Jurkat, Clone E6-1 (cell line): ENCODE results near the gene FAM217B.
A peak's percentile ranks its signal among the peaks of the same experiment; 100 is the strongest.
"Not testable (repeated sequence)": the region's sequence is repeated elsewhere in the genome, so short reads cannot be mapped to it uniquely, and the experiment has no call there.

Experiments used
- DNase-seq: peaks from one replicate; pipeline ENCODE4 v3.0.0-alpha.2; 2011; ENCODE audit warnings: low read depth, low spot score
- H3K4me3 ChIP-seq: 2 replicates; pipeline ENCODE4 v1.5.1; 2011; ENCODE audit warnings: mild to moderate bottlenecking, low read length, control low read depth, moderate library complexity

The FAM217B gene

GRCh38 chr20:59936409-59936808, 3.8 kb upstream of the FAM217B start:
- no peak overlapping the region for H3K4me3 ChIP-seq
- DNase-seq = no peak

GRCh38 chr20:59937150-59937549, 3.0 kb upstream of the FAM217B start:
- no peak for DNase-seq
- no peak overlapping the region for H3K4me3 ChIP-seq

- H3K4me3 ChIP-seq = no peak overlapping the region
- no peak for DNase-seq
Observed at GRCh38 chr20:59938221-59938620, 2.0 kb upstream of the FAM217B start.

GRCh38 chr20:59938696-59939051, 1.5 kb upstream of the FAM217B start:
- no peak overlapping the region for H3K4me3 ChIP-seq
- DNase-seq = no peak

GRCh38 chr20:59939052-59939878, 924 bp upstream of the FAM217B start:
- H3K4me3 ChIP-seq = no peak overlapping the region; the same call in 1 of the 2 replicates
- no peak for DNase-seq

- peak overlapping the region; percentile 97 for H3K4me3 ChIP-seq
- DNase-seq = no peak
Observed at GRCh38 chr20:59939879-59940128, 385 bp upstream of the FAM217B start.

GRCh38 chr20:59940956-59941294, 736 bp downstream of the FAM217B start:
- DNase-seq = no peak

GRCh38 chr20:59942245-59942644, 2.1 kb downstream of the FAM217B start:
- no peak overlapping the region for H3K4me3 ChIP-seq
- DNase-seq = no peak

More at GRCh38 chr20:59940956-59941294, 736 bp downstream of the FAM217B start:
- peak overlapping the region; percentile 97 for H3K4me3 ChIP-seq

- no peak for DNase-seq
- H3K4me3 ChIP-seq = no peak overlapping the region
Observed at GRCh38 chr20:59944726-59945125, 4.5 kb downstream of the FAM217B start.

- H3K4me3 ChIP-seq = no peak overlapping the region
- no peak for DNase-seq
Observed at GRCh38 chr20:59945175-59945574, 5.0 kb downstream of the FAM217B start.

- DNase-seq = no peak
- H3K4me3 ChIP-seq = no peak overlapping the region
Observed at GRCh38 chr20:59945731-59946130, 5.5 kb downstream of the FAM217B start.

- no peak for DNase-seq
- no peak overlapping the region for H3K4me3 ChIP-seq
Observed at GRCh38 chr20:59947376-59947775, 7.2 kb downstream of the FAM217B start.

- no peak overlapping the region for H3K4me3 ChIP-seq
- no peak for DNase-seq
Observed at GRCh38 chr20:59948212-59948611, 8.0 kb downstream of the FAM217B start.

- DNase-seq = peak; percentile 75
- H3K4me3 ChIP-seq = peak overlapping the region; percentile 7; the same call in 1 of the 2 replicates
Observed at GRCh38 chr20:59948828-59949720, 8.9 kb downstream of the FAM217B start.

- DNase-seq = no peak
- H3K4me3 ChIP-seq = no peak overlapping the region
Observed at GRCh38 chr20:59949911-59950310, 9.7 kb downstream of the FAM217B start.

GRCh38 chr20:59954718-59955117, 14.5 kb downstream of the FAM217B start:
- no peak overlapping the region for H3K4me3 ChIP-seq
- DNase-seq = no peak

- H3K4me3 ChIP-seq = no peak overlapping the region
- DNase-seq = peak; percentile 65
Observed at GRCh38 chr20:59955131-59955796, 15.1 kb downstream of the FAM217B start.

- not testable (repeated sequence) for DNase-seq, H3K4me3 ChIP-seq
Observed at GRCh38 chr20:59957568-59957967, 17.4 kb downstream of the FAM217B start.

GRCh38 chr20:59958123-59958522, 17.9 kb downstream of the FAM217B start, which contains the start of gene CDH26:
CDH26 (plus strand) TSS chr20:59958423; CDS start chr20:59958727, 304 bp downstream.
- no peak for DNase-seq
- H3K4me3 ChIP-seq = no peak within 1 kb of the TSS

- no peak for DNase-seq
- H3K4me3 ChIP-seq = no peak overlapping the region
Observed at GRCh38 chr20:59958626-59959025, 18.4 kb downstream of the FAM217B start.
